HL-60 (cell line): Measurements from ENCODE around the gene C1orf216.

Source experiments
- DNase-seq, 2 experiments: peaks; one replicate each; pipeline ENCODE4 v3.0.0-alpha.2; 2010 to 2020; ENCODE audit warnings: low read depth in 1 of 2, low spot score in 1 of 2
- H3K27ac ChIP-seq: fragments of 250-450 bp; sonication (Bioruptor Pico); replicated peaks from 2 replicates; pipeline ENCODE4 v1.5.1; 2020; ENCODE audit warnings: mild to moderate bottlenecking, moderate library complexity
- H3K27me3 ChIP-seq: fragments of 250-450 bp; sonication (Bioruptor Pico); 2 replicates; pipeline ENCODE4 v1.5.1; 2021; ENCODE audit warnings: mild to moderate bottlenecking, moderate library complexity; ENCODE audit not compliant: insufficient read depth, poor library complexity, severe bottlenecking
- H3K4me3 ChIP-seq: replicated peaks from 2 replicates; pipeline ENCODE4 v1.5.1; 2011; ENCODE audit warnings: mild to moderate bottlenecking, control low read depth, low read length; ENCODE audit not compliant: insufficient read depth
- CTCF ChIP-seq: IDR thresholded peaks from one replicate; pipeline ENCODE4 v1.5.1; 2011; ENCODE audit warnings: low read length, control low read depth, inconsistent platforms; ENCODE audit not compliant: insufficient read depth
- GABPA ChIP-seq: IDR thresholded peaks from 2 replicates; pipeline ENCODE4 v1.6.1; 2012; ENCODE audit warnings: low read depth
- POLR2AphosphoS5 ChIP-seq: IDR thresholded peaks from 2 replicates; pipeline ENCODE4 v1.6.1; 2012; ENCODE audit warnings: low read depth
- REST ChIP-seq: IDR thresholded peaks from 2 replicates; pipeline ENCODE4 v1.6.1; 2012; ENCODE audit warnings: low read depth; ENCODE audit not compliant: insufficient replicate concordance
- SPI1 ChIP-seq: IDR thresholded peaks from 2 replicates; pipeline ENCODE4 v1.6.1; 2012; ENCODE audit warnings: low read depth, mild to moderate bottlenecking, borderline replicate concordance

The C1orf216 gene

GRCh38 chr1:35683012-35683411 is 35.7 kb downstream of the C1orf216 start:
- no peak overlapping the region for H3K27ac ChIP-seq
- TF ChIP-seq GABPA = no peak
- no peak for TF ChIP-seq CTCF
- no peak for TF ChIP-seq POLR2AphosphoS5
- no peak for TF ChIP-seq SPI1
- no peak for TF ChIP-seq REST
- H3K27me3 ChIP-seq = peaks cover 2% of the 10 kb centered on the region
- no peak for DNase-seq
- no peak overlapping the region for H3K4me3 ChIP-seq

- Histone ChIP-seq H3K27me3 (peaks cover 2% of the 10 kb centered on the region), H3K4me3 (no peak overlapping the region), H3K27ac (no peak overlapping the region)
- DNase-seq = no peak
- TF ChIP-seq GABPA (no peak), SPI1 (no peak), CTCF (no peak), POLR2AphosphoS5 (no peak), REST (no peak)
These were observed 38.4 kb downstream of the C1orf216 start for GRCh38 chr1:35680271-35680670.

- no peak for TF ChIP-seq GABPA
- no peak for TF ChIP-seq REST
- no peak for TF ChIP-seq CTCF
- no peak for TF ChIP-seq SPI1
- TF ChIP-seq POLR2AphosphoS5 = no peak
- Histone ChIP-seq H3K27ac (no peak overlapping the region), H3K4me3 (no peak overlapping the region), H3K27me3 (no peaks in the 10 kb centered on the region)
- no peak for DNase-seq
These were observed 42.9 kb downstream of the C1orf216 start for GRCh38 chr1:35675773-35676172.
